CD4-positive, alpha-beta T cell treated with Interleukin-21 for 1 hour (primary cell): ENCODE results near the gene TCHP.

Experiments used
- DNase-seq: peaks from one replicate; pipeline ENCODE4 v3.0.0-alpha.2; 2020

Gene TCHP

DNA sequence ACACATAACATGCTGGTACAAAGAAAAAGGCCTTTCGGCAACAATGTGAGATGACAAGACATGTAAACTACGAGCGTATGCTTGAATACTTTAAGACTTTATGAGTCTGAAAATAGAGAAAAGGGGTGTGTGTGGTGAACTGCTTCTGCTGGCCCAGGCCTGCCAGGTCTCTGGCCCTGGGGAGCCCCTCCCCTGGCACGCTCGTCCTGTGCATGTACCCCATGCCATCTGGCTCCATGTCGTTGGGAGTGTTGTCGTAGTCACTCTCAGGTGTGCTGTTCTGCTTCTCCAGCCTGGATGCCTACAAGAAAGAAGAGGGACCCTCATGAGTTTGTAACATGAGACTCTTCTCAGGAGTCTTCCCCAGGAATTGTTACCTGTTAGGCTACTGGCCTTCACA, 38.9 kb downstream of the TCHP start:
- DNase-seq = no peak

DNA sequence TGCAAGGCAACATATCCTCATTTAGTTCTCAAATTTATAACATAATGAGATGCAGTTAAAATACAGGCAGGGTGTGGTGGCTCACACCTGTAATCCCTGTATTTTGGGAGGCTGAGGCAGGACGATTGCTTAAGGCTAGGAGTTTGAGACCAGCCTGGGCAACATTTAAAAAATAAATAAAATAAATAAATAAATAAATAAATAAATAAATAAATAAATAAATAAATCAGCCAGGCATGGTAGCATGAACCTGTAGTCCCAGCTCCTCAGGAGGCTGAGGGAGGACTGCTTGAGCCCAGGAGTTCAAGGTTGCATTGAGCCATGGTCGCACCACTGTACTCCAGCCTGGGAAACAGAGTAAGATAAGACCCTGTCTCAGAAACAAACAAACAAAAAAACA, 39.4 kb downstream of the TCHP start:
- no peak for DNase-seq

DNA sequence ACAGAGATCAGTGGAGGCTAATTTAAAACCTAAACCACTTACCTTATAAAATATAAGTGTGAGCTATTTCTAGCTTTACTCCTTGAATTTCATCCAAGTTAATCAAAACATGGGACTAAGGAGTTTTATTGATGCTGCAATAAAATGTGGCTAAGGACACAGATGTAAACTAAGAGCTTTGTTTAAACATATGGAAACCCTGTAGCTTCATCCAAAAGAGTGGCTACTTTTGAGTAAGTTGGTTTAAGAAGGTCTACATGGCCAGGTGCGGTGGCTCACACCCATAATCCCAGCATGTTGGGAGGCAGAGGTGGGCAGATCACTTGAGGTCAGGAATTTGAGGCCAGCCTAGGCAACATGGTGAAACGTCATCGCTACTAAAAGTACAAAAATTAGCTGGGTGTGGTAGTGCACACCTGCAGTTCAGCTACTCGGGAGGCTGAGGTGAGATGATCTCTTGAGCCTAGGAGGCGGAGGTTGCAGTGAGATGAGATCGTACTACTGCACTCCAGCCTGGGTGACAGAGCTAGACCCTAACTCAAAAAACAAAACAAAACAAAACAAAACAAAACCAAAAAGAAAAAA, 40.4 kb downstream of the TCHP start:
- no peak for DNase-seq

DNA sequence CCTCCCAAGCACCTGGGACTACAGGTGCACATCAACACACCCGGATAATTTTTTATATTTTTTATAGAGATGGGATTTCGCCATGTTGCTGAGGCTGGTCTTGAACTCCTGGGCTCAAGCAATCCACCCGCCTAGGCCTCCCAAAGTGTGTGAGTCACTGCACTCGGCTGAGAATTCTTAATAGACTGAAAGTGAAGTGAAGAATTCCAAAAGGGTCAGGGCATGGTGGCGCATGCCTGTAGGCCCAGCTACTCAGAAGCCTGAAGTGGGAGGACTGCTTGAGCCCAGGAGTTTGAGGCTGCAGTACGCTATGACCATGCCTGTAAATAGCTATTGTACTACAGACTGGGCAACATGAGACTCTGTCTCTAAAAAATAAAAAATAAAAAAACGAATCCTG, 43.7 kb downstream of the TCHP start:
- no peak for DNase-seq

DNA sequence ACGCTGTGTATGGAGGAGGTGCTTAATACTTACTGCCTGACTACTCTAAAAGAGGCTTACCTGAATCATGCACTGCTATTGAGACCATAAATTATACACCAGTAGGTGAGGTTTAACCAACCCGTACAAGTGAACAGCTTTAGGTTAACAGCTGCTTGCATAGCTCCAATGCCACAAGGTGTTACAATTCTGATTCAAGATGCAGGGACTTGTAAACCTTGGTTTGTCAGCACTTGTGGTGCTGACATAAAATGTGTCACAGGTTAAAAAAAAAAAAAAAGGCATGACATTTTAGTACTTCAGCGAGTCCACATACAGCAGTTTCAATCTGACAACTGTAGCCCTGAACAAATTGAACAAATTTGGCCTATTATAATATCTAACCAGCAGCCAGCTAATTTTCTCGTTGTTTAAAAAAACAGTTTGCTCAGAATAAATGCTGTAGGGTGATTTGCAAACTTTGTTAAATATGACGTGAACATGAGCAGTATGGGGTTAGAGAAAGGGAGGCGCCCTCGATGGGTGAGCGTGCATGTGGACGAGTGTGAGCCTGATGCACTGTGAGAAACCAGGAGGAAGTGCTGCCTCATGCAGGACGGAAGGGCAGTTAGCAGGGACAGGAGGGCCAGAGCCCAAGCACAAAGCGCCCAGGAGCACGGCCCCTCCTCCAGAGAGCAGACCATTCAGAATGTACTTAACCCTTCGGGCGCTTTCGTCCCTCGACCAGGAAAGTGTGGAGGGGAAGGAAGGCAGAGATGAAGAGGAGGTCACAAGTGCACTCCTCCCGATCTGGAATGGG, 44.7 kb downstream of the TCHP start:
- no peak for DNase-seq

DNA sequence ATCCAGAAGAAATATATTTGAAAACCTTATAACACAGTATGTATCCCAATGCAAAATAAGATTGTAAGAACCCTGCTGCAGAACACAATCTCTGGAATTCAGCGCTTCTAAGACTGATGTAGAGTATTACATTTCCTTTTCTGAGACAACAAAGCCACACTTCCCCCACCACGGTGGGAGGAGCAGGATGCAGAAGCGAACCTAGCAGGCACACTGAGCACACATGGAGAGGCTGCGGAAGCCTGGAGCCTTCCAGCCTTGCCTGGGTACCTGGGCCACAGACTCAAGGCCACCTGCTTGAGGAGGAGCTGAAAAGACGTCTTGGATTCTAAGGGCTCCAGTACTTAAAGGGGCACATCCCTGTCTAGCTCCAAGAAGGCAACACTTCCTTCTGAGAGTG, 46.4 kb downstream of the TCHP start:
- DNase-seq = no peak

DNA sequence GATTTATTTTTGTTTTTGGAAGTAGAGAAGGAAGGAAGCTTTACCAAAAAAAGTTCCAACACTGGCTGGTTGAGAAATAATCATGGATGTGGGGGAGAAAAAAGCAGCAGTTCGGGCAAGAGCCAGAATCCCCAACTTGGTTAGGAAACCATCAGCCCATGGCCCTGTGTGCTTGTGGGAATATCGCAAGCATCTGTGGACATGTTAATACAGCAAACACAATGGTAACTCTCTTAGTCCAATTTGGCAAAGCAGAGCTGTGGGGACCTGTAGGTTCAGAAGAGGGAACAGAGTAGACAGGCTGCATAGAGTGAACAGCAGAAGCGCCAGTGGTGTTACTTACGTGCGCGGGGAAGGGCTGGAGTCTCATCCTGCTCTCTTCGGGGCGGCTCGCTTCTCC, 46.8 kb downstream of the TCHP start:
- DNase-seq = no peak

DNA sequence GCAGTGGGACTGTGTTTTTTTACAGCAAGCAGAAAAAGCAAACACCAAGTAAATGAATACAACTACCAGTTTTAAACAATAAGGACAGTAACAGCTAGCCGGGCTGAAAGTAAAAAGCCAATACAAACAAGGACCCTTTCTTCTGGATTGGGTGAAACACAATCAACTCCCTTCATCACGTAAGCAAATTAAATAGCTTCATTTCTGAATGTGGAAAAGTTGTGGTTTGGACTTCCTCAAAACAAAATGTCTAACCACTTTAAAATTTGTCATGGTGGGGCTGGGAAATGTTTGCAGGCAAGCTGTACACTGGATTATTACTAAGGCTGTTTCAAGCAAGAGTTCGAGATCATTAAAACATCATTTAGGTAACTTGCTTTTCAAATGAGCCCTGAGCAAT, 47.4 kb downstream of the TCHP start:
- DNase-seq = peak; percentile 4

DNA sequence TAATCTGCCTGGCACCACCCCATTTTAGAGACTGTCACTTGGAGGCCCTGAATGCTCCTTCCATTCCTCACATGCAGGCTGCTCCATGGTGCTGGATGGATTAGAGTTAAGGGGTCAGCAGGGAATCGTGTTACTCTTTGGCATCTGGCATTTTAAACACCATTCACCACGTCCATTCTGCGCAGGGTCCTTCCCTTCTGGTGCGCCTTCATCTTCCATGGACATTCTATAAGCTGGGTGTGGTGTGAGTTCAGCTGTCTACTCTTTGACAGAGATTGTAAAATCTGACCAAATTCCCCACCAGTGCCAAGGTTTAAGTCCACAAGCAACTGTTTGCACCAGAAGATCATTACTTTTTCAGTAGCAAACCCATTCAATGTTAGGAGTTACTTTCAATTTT, 48.3 kb downstream of the TCHP start:
- no peak for DNase-seq

DNA sequence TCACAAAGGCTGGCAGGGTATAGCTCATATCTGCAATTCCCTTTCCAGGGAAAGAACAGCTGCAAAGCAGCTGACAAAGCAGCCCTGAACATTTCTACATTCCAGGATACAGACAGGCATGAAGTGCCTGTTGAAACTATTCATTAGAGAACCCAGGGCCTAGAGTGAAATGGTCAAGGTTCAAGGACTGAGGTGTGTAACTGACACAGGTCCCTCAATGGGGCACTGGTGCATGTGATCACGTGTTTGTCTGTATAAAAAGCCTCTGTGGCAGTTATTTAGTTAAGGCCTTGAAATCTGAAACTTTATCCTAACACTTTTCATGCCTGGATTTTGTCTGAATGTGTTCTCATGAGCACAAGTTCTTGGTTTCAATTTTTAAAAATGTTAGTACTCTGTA, 49.0 kb downstream of the TCHP start:
- DNase-seq = no peak

DNA sequence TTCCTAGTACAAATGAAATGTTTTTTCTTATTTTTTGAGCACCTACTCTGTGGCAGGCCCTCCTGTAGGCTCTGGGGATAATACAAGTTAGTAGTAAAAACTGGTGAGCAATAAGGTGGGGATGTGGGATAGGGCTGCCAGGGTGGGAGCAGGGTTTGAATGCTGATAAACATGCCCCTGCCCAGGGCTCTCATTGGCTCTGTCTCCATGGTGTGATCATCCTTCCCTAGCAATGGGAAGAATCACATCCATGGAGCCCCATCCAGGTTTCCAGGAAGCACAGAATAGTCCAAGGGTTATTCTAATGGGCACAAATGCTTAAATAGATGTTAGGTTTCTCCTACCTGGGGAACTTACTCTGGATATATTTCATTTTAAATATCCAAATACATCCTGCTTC, 50.6 kb downstream of the TCHP start:
- no peak for DNase-seq

DNA sequence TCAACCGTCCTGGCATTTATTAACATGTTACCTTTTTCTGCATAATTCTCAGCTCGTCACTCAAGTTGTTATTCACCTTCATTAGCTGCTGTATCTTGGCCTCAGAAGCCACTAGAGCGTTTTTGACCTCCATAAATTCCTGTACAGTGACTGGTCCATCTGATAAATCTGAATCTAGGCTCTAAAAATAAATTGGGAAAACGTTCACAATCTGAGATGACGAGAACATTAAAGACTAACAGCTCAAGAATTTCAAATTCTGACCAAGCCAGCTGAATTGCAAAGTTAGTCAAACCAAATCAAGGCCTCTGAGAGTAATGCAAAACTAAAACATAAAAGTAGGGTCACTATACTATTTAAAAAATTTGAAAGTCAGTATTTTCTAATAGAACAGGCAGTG, 51.1 kb downstream of the TCHP start:
- DNase-seq = no peak

DNA sequence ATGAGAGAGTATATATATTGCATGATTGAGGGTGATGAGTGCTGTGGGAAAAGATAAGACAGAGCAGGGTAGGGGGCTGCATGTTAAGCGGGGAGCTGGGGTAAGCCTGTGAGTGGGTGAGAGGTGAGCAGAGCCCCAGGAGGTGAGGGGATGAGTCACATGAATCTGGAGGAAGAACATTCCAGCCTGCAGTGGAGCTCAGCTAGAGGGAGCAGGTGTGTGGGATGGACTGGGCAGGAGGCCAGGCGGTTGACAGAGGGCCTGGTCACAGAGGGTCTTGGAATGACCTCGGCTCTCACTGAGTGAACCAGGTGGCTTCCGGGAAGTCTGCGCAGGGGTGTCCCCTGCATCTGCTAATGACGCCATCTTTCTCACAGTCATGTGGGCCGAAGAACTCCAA, 51.7 kb downstream of the TCHP start:
- no peak for DNase-seq

DNA sequence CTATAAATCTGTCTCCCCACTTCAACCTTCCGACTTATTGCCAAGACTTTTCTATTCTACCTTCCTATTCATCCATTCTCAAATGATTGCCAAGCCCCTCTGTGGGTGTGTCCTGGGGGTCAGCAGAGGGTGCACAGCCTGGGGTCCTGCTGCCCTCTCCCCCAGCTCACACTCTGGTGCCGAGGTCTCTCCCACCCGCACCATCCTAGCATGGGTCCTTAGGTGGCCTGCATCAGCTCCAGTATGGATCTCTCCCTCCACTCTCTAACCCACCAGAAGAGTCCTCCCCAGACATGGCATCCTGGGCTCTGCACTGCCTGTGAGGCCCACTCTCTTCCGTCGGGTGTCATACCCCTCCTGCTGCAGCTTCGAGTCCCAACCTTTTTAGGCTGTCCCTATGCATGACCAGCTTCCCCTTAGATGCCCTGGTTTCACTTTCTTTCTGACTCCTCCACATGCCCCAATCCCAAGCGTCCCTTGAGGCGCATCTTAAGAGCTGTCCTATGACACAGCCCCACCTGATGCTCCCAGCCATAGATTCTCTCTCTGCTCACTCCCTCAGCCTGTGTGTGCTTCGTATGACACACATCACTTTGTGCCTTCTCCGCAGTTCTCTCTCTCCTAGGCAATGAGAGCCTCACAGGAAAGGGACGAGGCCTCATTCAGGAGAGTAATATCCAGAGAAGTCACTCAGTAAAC, 52.2 kb downstream of the TCHP start:
- no peak for DNase-seq

DNA sequence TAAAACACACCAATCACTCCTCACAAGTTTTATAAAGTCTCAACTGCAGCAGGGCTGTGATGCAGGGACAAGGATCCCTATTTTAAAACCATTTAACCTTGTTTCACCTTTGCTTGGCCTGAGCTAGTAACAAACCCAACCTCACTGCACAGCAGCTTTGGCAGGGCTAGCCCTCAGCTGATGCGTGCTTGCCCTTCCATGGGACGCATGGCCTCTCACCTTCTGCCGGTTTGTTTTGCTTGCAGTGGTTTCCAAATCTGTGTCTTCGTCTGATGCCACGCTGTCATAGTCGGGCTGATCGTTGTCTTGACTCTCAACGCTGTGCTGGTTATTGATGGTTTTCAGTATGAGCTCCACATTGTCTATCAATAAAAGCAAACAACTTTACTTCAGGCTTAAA, 52.8 kb downstream of the TCHP start:
- DNase-seq = no peak

DNA sequence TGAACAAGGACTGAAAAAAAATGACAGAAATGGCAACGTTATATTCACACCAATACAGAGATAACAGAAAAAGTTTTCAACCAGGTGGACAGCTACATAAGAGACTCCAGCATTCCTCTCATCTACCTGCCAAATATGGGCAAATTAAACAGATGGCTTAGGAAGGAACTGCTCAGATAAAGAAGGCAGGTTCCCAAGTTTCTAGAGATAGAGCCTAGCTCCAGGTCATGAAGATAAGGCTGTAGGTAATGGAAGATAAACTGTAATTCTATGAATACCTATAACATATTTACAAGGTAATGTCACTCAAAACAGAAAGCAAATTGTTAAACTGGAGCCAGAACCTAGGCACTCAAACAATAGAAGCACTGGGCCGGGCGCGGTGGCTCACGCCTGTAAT, 53.6 kb downstream of the TCHP start:
- no peak for DNase-seq

DNA sequence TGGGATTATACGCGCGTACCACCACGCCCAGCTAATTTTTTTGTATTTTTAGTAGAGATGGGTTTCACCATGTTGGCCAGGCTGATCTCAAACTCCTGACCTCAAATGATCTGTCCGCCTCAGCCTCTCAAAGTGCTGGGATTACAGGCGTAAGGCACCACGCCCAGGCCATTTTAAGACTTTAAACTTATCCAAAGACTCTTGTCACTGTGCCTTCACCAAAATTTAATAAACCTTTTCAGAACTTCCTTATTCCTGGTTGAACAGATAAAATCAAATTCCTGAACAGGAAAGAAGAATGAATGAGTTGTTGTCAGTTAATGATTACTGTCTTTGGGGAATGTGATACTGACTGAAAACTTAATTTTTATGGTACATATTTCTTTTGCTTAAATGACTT, 58.3 kb downstream of the TCHP start:
- DNase-seq = no peak

DNA sequence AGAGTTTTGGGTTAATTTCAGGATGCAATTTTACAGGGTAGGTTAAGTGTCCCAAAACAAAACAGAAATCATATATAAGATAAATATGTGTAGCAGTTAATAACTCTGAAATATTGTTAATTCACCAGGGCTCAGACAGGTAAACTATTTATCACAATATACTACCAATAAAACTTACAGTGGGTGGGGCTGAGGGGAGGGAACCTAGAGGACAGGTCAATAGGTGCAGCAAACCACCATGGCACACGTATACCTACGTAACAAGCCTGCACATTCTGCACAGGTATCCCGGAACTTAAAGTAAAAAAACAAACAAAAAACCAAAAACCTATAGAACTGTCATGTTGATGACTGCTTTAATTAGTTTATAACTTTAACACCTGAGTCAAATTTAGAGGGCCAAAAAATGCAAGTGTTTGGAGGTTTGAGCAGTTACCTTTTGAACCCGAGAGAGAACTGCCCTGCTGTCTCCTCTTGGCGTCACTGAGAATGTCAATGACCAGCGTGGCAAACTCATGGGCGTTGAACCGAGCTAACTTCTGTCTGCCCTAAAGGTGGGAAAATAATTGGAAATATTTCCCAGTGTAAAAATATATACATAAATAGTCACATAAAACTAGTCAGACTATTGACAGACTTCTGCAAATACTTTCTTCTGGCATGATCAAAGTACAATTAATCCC, 59.5 kb downstream of the TCHP start:
- no peak for DNase-seq

DNA sequence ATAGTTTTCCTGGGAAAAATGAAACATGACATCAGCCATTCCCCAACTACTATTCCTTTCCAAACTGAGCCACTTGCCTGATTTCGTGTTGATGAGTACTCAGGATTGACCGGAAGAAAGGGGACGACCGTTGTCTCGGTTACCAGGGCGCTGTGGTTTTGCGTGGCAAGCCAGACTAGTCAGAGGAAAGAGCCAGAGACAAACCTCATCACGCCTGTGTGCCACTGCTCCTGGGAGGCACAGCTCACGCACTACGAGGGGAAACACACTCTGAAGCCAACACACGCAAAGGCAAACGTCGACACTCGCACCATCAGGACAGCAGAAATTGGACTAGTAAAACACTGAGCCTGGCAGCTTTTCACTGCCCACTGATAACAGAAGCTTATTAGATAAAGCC, 61.1 kb downstream of the TCHP start:
- DNase-seq = no peak

DNA sequence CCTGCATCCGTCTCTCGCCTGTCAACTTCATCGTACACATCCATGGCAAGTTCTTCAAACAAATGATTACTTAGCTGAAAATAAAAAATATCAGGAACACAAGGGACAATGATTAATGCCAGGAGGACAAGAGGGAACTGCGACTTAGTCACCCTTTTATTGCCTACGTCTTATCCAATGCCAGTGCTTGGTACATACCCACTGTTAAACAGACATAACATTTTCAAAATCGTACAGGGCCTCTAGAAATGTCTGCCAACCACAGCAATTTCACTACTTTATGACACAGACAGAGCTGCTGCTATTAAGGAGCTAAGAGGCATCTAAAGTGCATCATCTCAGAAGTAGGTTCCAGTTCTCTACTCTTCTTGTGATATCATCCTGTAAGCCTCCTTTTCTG, 61.5 kb downstream of the TCHP start:
- DNase-seq = no peak

DNA sequence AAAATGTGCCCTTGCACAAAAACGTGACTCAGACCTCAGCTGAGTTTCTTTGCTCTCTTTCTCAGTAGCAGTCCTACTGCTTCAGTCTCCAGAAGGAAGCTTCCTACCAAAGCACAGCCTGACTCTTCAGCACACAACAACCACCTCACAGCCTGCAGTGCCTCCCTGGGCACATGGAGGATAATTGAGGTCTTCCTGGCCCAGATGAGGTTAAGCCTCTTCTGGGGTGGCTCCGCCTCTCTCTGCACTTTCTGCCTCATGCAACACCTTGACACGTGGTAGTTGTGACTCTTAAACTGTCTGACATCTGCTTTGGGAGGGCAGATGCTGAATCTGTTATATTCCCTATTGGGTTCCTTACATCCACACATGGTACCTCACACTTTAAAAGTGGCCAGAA, 62.3 kb downstream of the TCHP start:
- DNase-seq = no peak

DNA sequence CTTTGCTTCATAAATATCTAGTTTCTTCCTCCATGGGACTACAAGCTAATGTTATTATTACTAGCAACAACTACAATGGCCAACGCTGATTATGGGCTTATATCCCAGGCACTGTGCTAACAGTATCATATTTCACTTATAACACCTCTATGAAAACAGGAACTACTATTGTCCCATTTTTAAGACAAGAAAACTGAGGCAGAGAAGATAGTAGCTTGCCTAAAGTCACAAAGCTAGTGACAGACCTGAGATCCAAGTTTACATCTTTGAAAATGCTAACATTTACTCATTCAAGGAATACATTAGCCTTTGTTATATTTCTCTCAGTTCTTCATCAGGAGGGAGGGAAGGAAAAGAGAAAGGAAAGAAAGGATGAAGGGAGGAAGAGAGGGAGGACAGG, 63.3 kb downstream of the TCHP start:
- DNase-seq = no peak

DNA sequence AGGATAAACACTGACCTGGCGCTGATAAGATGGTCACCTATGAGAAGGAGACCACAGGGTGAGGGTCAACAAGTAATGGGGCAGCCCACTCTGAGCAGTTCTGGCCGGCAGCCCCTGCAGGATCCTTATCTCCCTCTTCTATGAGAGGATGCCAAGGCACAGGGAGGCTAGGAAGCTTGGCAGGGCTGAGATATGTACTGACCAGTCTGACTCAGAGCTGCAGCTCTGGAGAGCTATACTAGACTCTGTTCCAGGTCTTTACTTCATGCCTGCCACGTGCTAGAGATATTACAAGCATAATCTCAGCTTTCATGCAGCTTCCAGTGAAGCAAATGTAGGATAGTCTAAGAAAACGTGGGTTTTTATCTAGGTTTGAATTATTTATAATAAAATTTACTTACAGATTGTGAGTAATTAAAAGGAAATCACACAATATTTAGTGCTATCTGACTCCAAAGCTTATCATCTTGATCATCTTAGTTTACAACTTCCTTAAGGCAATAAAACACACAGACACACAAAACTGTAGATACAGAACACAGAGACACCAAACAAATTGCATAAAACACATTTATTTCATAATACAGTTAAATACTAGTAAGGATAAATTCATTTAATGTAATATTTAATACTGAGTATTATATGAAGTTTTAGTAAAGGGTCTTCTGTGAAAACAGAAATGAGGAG, 63.8 kb downstream of the TCHP start:
- DNase-seq = no peak
